Smooth muscle cell of the pulmonary artery (primary cell): ENCODE data around the gene CAMTA1. TPM values are rescaled to one million over a fixed set of nuclear protein-coding genes. Genes with fewer than 3 reads are reported as not detected.

Experiments used
- total RNA-seq: library from RNA; depleted of rRNA; stranded (reverse); fragments of >200 nt; gene quantifications from 2 replicates; pipeline ENCODE4 v1.2.3, GENCODE V29; 2014

CAMTA1 gene, protein sequence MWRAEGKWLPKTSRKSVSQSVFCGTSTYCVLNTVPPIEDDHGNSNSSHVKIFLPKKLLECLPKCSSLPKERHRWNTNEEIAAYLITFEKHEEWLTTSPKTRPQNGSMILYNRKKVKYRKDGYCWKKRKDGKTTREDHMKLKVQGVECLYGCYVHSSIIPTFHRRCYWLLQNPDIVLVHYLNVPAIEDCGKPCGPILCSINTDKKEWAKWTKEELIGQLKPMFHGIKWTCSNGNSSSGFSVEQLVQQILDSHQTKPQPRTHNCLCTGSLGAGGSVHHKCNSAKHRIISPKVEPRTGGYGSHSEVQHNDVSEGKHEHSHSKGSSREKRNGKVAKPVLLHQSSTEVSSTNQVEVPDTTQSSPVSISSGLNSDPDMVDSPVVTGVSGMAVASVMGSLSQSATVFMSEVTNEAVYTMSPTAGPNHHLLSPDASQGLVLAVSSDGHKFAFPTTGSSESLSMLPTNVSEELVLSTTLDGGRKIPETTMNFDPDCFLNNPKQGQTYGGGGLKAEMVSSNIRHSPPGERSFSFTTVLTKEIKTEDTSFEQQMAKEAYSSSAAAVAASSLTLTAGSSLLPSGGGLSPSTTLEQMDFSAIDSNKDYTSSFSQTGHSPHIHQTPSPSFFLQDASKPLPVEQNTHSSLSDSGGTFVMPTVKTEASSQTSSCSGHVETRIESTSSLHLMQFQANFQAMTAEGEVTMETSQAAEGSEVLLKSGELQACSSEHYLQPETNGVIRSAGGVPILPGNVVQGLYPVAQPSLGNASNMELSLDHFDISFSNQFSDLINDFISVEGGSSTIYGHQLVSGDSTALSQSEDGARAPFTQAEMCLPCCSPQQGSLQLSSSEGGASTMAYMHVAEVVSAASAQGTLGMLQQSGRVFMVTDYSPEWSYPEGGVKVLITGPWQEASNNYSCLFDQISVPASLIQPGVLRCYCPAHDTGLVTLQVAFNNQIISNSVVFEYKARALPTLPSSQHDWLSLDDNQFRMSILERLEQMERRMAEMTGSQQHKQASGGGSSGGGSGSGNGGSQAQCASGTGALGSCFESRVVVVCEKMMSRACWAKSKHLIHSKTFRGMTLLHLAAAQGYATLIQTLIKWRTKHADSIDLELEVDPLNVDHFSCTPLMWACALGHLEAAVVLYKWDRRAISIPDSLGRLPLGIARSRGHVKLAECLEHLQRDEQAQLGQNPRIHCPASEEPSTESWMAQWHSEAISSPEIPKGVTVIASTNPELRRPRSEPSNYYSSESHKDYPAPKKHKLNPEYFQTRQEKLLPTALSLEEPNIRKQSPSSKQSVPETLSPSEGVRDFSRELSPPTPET (N-terminal part only)
- 31.8 and 43.6 TPM in 2 replicates for total RNA-seq

DNA sequence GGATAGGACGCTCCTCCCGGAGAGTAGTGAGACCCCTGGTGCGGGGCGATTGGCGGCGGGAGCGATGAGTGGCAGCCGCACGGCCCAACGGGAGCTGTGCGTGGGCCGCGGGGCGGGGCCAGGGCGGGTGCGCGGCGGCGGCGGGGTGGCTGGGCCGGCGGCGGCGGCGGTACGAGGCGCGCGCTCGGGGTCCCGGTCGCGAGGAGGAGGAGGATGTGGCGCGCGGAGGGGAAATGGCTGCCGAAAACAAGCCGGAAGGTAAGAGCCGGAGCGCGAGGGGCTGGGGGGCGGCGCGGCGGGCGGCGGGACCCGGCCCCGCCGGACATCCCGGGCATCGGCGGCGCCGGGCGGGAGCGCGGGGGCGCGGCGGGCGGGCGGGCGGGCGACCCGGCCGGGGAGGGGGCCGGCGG is at the start of gene CAMTA1:
Gene CAMTA1, plus strand, starts transcription at position 137 of the 410 bp plus-strand sequence. Its CDS starts 77 bp downstream, at position 214.

DNA sequence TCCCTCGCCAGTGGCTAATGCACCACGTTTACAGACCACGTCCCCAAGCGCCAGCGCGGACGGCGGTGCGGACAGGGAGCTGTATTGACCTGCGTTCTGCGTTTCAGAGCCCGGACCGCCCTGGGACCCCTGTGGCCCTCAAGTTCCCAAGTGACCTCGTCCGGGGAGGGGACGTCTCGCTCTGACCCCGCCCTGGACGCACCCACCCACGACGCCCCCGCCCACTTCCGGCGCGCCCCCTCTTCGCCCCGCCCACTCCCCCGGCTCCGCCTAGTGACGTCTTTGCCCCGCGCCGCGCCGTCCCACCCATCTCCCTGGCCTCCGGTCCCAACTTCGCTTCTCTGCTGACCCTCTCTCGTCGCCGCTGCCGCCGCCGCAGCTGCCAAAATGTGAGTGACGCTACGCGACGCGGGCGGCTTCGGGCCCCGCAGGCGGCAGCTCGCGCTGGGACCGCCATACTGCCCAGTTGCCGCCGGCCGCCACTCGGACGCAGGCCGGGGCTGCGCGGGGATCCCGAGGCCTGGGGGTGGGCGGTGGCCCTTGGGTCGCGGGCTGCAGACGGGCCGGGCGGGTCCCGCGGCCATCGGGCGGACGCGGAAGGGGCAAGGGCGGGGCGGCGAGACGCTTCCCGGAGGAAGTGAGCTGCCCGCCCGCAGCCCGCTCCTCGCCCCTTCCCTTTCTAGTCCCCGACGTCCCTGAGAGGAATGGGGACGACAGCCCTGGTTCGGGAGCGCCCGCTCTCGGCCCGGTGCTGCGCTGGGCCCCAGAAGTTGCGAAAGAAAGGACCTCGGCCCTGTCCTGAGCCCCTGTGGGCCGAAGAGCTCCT is 986.0 kb downstream of the CAMTA1 start, which contains the start of gene VAMP3:
Gene VAMP3, plus strand, starts transcription at position 300 of the 826 bp plus-strand sequence. Its CDS starts 88 bp downstream, at position 388.

DNA sequence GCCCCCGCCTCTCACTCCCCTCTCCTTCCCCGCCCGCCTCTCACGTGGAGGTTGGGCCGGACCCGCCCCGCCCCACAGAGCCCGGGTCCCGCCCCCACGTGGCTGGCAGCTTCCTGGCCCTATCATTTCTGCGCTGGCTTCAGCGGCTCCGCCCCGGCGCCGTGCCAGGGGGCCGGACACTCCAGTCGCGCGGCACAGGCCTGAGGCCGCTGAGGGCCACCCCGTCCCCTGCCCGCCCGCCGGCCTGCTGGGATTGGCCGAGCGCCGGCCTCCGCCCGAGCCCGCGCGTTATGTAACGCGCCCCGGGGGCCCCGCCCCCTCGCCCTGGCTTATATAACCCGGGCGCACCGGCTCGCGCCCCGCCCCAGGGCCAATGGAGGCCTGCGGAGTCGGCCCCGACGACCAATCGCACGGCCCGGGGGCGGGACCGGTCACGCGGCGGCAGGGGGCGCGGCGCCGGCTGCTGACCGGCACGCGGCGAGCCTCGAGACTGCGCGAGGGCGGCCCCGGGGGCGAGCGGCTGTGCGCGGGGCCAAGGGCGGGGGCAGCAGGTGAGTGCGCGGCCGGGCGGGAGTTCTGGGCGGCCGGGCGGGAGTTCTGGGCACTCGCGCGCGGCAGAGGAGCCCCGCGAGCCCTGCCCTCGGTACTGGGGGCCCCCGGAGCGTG is 998.7 kb downstream of the CAMTA1 start, which contains the start of gene PER3:
Gene PER3, plus strand, starts transcription at position 466 of the 666 bp plus-strand sequence. CDS start 587 bp downstream, outside the sequence.

Other genes starting within 250 kb of the CAMTA1 start
- 21.6 and 24.3 TPM in 2 replicates for gene NOL9, start 230.9 kb upstream of the CAMTA1 start, total RNA-seq
- gene TAS1R1, start 230.1 kb upstream of the CAMTA1 start, total RNA-seq: 0.20 and 0.46 TPM in 2 replicates
- 13.0 and 18.2 TPM in 2 replicates for gene ZBTB48, start 205.5 kb upstream of the CAMTA1 start, total RNA-seq
- 44.4 and 67.9 TPM in 2 replicates for gene KLHL21, start 182.6 kb upstream of the CAMTA1 start, total RNA-seq
- gene PHF13, start 171.7 kb upstream of the CAMTA1 start, total RNA-seq: 17.3 and 19.7 TPM in 2 replicates
- gene THAP3, start 160.6 kb upstream of the CAMTA1 start, total RNA-seq: 22.1 and 24.6 TPM in 2 replicates
- 44.4 and 49.5 TPM in 2 replicates for gene DNAJC11, start 83.6 kb upstream of the CAMTA1 start, total RNA-seq